Osteocyte (in vitro differentiated cells): ENCODE results near the gene LIF. TPM values are rescaled to one million over a fixed set of nuclear protein-coding genes. Genes with fewer than 3 reads are reported as not detected.

Experiments used
- DNase-seq: peaks from one replicate; pipeline ENCODE4 v3.0.0; 2021; ENCODE audit warnings: mixed read lengths; ENCODE audit not compliant: unreplicated experiment; ENCODE audit errors: extremely low spot score
- H3K27ac Mint-ChIP-seq: one replicate; pipeline ENCODE4 v1.8.0; 2021; ENCODE audit warnings: mild to moderate bottlenecking, mixed read lengths; ENCODE audit not compliant: unreplicated experiment
- H3K27me3 Mint-ChIP-seq: one replicate; pipeline ENCODE4 v1.8.0; 2021; ENCODE audit warnings: mixed read lengths; ENCODE audit not compliant: unreplicated experiment
- H3K36me3 Mint-ChIP-seq: one replicate; pipeline ENCODE4 v1.8.0; 2021; ENCODE audit warnings: mixed read lengths; ENCODE audit not compliant: unreplicated experiment
- H3K4me1 Mint-ChIP-seq: one replicate; pipeline ENCODE4 v1.8.0; 2021; ENCODE audit warnings: mixed read lengths; ENCODE audit not compliant: unreplicated experiment
- H3K4me3 Mint-ChIP-seq: one replicate; pipeline ENCODE4 v1.8.0; 2021; ENCODE audit warnings: mild to moderate bottlenecking, moderate library complexity, mixed read lengths; ENCODE audit not compliant: unreplicated experiment
- H3K9me3 Mint-ChIP-seq: one replicate; pipeline ENCODE4 v1.8.0; 2021; ENCODE audit warnings: mixed read lengths; ENCODE audit not compliant: unreplicated experiment
- total RNA-seq: library from RNA; stranded (reverse); gene quantifications from 2 replicates; pipeline ENCODE4 v1.2.1, GENCODE V29; 2021
- TF ChIP-seq, protein P1 (sequence below): fragments of 200-600 bp; sonication (generic); IDR thresholded peaks from 2 replicates; pipeline ENCODE4 v1.5.0; 2021; ENCODE audit warnings: antibody characterized with exemption, mild to moderate bottlenecking, moderate library complexity

Gene LIF
- total RNA-seq, 1 donor from 2014 or later = 15.5 TPM

DNA sequence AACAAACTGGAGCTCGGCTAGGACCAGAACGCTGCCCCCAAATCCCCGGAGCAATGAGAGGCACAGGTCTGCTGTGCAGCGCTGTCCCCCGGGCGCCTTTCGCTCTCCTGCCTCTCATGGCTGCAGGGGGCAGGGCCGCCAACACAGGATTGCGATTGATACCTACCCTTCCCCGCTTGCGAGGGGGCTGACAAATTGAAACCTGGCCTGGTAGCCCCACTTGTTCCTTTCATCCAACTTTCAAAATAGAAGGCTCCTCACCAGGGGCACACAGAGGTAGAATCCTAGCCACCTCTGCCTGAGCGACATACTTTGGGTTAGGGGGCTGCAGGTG lies 43.4 kb upstream of the LIF start:
- Mint-ChIP-seq H3K27me3 (no peaks in the 10 kb centered on the region), H3K4me3 (peak overlapping the region; percentile 73), H3K4me1 (peaks cover 31% of the 10 kb centered on the region), H3K9me3 (no peaks in the 10 kb centered on the region), H3K27ac (peak overlapping the region; percentile 81), H3K36me3 (peaks cover 7% of the 10 kb centered on the region)
- DNase-seq = no peak
- TF ChIP-seq, protein P1, sequence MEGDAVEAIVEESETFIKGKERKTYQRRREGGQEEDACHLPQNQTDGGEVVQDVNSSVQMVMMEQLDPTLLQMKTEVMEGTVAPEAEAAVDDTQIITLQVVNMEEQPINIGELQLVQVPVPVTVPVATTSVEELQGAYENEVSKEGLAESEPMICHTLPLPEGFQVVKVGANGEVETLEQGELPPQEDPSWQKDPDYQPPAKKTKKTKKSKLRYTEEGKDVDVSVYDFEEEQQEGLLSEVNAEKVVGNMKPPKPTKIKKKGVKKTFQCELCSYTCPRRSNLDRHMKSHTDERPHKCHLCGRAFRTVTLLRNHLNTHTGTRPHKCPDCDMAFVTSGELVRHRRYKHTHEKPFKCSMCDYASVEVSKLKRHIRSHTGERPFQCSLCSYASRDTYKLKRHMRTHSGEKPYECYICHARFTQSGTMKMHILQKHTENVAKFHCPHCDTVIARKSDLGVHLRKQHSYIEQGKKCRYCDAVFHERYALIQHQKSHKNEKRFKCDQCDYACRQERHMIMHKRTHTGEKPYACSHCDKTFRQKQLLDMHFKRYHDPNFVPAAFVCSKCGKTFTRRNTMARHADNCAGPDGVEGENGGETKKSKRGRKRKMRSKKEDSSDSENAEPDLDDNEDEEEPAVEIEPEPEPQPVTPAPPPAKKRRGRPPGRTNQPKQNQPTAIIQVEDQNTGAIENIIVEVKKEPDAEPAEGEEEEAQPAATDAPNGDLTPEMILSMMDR = no peak

GRCh38 chr22:30289141-30289979 lies 42.8 kb upstream of the LIF start, which contains the start of gene CASTOR1:
TSS of gene CASTOR1 (minus strand) at chr22:30289505. CDS start at chr22:30289497, 8 bp downstream.
- H3K27ac Mint-ChIP-seq = peak within 1 kb of the TSS; percentile 81

DNA sequence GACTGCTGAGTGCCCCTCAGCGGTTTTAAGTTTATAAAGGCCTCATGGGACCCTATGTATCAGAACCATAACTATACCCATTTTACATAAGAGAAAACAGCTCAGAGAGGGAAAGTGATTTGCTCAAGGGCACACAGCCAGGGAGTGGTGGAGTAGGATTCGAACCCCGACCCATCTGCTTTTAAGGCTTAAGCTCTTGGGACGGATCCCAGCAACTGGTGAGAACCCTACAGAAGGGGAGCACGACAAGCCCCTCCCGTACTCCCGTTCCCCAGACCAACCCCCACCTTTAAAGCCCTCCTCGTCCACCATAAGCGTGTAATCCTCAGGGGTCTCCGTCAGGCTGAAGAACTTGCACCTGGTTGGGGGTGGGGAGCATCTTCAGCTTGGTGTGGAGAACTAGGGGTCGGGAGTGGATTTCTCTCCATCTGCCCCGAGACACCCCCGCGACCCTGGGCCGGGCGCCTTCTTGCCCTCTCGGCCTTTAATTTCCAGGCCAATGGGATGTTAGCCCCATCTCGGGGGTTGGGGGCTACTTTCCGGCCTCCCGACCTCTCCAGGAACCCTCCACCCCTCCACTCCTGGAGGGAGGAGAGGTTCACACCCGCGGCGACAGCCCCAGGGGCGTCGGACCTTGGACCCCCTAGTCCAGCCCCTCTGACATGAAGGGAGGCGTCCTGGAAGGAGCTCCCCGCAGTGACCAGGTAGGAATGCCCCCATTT lies 42.0 kb upstream of the LIF start:
- Mint-ChIP-seq H3K4me3 (peak overlapping the region; percentile 73), H3K36me3 (peaks cover 14% of the 10 kb centered on the region), H3K4me1 (peaks cover 31% of the 10 kb centered on the region), H3K9me3 (no peaks in the 10 kb centered on the region), H3K27ac (peak overlapping the region; percentile 81), H3K27me3 (no peaks in the 10 kb centered on the region)
- DNase-seq = no peak
- TF ChIP-seq, protein P1 = no peak

More at GRCh38 chr22:30289141-30289979, 42.8 kb upstream of the LIF start, which contains the start of gene CASTOR1:
- H3K9me3 Mint-ChIP-seq = no peaks in the 10 kb centered on the region
- H3K4me3 Mint-ChIP-seq = peak within 1 kb of the TSS; percentile 73
- H3K4me1 Mint-ChIP-seq = peaks cover 31% of the 10 kb centered on the region
- TF ChIP-seq, protein P1 = no peak
- peaks cover 13% of the 10 kb centered on the region for H3K36me3 Mint-ChIP-seq
- no peaks in the 10 kb centered on the region for H3K27me3 Mint-ChIP-seq
- DNase-seq = peak; percentile 99

- peak; percentile 95 for DNase-seq
Measured at GRCh38 chr22:30287648-30288418, 41.3 kb upstream of the LIF start.

More at GRCh38 chr22:30287648-30288418, 41.3 kb upstream of the LIF start:
- Mint-ChIP-seq H3K36me3 (peaks cover 13% of the 10 kb centered on the region), H3K4me3 (peak overlapping the region; percentile 73), H3K27me3 (no peaks in the 10 kb centered on the region), H3K4me1 (peaks cover 31% of the 10 kb centered on the region), H3K27ac (peak overlapping the region; percentile 81), H3K9me3 (no peaks in the 10 kb centered on the region)
- TF ChIP-seq, protein P1 = peak; percentile 76
